Heart left ventricle (tissue), 13 donors: ENCODE data around the gene ZNF783.

ENCODE experiments used
- POLR2A ChIP-seq, 2 donors: fragments of 450-650 bp; IDR thresholded peaks; one replicate each; pipeline ENCODE4 v1.6.1; 2017; ENCODE audit warnings: antibody characterized with exemption in 2 of 2, mild to moderate bottlenecking in 2 of 2, moderate library complexity in 2 of 2
- TF ChIP-seq, protein P1 (sequence below), 12 donors: fragments of 200-600 bp; sonication (generic) in 4 of 12; IDR thresholded peaks; one replicate each; pipeline versions ENCODE4 v1.5.0 to v1.8.0; 2018 to 2022; ENCODE audit warnings: antibody characterized with exemption in 12 of 12, mild to moderate bottlenecking in 5 of 12
- donor health status: ischemic (EF 13 %, LVEDD 7.1; RV severe dilation, severe dysfunction).
- donor health status: DM: no; HTN: yes; CAD: no.
- donor health status: DM: no; HTN: no; CAD: no.
- donor health status: ischemic (EF 25% LVEDD 6.9; RV normal size, moderate dysfunction).
- donor health status: ischemic (EF 25% LVEDD 5.7; RV mildly dilated, moderate dysfunction).
- donor health status: ischemic (EF 35%, LVEDD 5.7; RV mildly dilated, moderate dysfunction).
- donor health status: nonischemic (EF 11% LVEDD 7.7; RV severe dilation, severe dysfunction).
- donor health status: DM: yes; HTN: yes; CAD: no.
- donor health status: PGD.
- donor health status: ischemic (EF 29% LVEDD 5.4; RV normal size, mild dysfunction).
- donor health status: nonischemic (EF 23%, LVEDD 6.1; RV moderate dilation, normal function).

DNA sequence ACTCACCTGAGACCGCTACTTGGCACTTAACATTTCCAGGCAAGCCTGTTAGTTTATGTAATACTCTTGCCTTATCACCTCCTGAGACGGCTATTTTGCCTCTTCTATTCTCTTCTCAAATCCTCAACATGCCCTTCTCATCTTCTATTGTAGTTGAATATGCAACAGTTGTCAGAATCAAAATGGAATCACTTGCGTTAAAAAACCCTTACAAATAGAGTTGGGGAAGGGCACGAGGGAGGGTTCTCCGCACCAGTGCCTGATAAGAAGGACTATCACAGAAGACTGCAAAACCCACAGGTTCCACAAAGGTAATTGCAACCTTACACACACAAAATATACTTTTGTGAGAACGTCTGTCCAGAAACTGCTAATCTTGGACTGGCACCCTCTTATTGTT is 57.4 kb downstream of the ZNF783 start:
- TF ChIP-seq, protein P1, sequence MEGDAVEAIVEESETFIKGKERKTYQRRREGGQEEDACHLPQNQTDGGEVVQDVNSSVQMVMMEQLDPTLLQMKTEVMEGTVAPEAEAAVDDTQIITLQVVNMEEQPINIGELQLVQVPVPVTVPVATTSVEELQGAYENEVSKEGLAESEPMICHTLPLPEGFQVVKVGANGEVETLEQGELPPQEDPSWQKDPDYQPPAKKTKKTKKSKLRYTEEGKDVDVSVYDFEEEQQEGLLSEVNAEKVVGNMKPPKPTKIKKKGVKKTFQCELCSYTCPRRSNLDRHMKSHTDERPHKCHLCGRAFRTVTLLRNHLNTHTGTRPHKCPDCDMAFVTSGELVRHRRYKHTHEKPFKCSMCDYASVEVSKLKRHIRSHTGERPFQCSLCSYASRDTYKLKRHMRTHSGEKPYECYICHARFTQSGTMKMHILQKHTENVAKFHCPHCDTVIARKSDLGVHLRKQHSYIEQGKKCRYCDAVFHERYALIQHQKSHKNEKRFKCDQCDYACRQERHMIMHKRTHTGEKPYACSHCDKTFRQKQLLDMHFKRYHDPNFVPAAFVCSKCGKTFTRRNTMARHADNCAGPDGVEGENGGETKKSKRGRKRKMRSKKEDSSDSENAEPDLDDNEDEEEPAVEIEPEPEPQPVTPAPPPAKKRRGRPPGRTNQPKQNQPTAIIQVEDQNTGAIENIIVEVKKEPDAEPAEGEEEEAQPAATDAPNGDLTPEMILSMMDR (IDR thresholded peaks at IDR 0.05), result no peak
- no peak for TF ChIP-seq POLR2A (IDR thresholded peaks at IDR 0.05)
